NCI-H2196 treated with DMSO at 0.1 percent for 48 hours (cell line): ENCODE results near the gene ZNF768.
A peak's percentile ranks its signal among the peaks of the same experiment; 100 is the strongest.
"Not testable (repeated sequence)": the region's sequence is repeated elsewhere in the genome, so short reads cannot be mapped to it uniquely, and the experiment has no call there.

Experiments used
- DNase-seq: peaks from one replicate; lab custom pipeline; 2025; ENCODE audit not compliant: unreplicated experiment; lab: John Stamatoyannopoulos, UW

ZNF768 gene

GRCh38 chr16:30556125-30556473 lies 29.7 kb upstream of the ZNF768 start:
- no peak for DNase-seq

DNA sequence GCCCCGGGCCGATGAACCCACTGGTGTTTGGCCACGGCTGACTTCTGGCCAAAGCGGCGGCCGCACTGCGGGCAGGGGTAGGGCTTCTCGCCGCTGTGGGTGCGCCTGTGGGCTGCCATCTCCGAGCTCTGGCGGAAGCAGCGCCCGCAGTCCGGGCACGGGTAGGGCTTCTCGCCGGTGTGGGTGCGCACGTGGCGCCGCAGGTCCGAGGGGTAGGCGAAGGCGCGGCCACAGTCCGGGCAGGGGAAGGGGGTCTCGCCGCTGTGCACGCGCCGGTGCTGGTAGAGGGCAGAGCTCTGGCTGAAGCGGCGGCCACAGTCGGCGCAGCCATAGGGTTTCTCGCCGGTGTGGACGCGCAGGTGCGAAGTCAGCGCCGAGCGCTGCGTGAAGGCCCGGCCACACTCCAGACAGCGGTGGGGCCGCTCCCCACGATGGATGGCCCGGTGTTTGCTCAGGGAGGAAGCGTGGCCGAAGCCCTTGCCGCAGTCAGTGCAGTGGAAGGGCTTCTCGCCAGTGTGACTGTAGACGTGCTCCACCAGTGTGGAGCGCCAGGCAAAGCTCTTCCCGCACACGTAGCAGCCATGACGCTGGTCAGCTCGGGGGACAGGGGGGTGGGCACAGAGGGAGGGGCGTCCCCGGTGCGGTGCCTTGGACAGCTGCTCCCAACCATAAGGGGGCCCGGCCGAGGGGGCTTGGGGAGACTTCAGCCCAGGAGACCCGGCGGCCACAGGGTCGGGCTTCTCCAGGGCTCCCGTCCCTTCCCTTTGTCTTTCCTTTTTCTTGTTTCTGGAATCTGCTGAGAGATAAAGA lies 29.2 kb upstream of the ZNF768 start:
- DNase-seq, result no peak

DNA sequence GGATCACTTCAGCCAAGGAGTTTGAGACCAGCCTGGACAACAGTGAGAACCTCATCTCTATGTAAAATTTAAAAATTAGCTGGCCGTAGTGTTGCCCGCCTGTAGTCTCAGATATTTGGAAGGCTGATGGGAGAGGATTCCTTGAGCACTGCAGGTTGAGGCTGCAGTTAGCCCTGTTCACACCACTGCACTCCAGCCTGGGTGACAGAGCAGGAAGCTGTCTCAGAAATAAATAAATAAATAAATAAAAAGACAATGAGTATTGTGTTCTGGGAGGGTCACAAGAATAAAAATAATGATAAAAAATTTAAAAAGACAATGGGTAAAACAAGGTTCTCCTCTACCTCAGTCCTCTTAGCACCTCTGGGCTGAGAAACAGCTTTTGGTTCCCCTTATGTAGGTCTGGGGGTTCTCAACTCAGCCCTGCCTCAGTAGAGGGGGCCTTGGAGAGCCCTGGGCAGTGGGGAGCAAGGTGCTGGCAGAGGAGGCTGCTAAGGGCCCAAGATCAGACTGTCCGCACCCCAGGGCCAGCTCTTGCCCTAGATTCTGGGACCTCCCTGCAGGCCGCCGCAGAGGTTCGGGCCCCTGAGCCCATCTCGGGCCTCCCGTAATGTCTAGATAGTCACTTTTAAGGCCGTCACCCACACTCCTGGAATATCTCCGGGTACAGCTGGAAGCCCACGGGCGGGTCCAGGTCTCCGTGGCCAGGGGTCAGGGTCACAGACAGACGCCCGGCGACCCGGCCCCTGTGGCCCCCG lies 28.4 kb upstream of the ZNF768 start:
- DNase-seq, result no peak

GRCh38 chr16:30553393-30553899 lies 27.1 kb upstream of the ZNF768 start:
- DNase-seq, result no peak

DNA sequence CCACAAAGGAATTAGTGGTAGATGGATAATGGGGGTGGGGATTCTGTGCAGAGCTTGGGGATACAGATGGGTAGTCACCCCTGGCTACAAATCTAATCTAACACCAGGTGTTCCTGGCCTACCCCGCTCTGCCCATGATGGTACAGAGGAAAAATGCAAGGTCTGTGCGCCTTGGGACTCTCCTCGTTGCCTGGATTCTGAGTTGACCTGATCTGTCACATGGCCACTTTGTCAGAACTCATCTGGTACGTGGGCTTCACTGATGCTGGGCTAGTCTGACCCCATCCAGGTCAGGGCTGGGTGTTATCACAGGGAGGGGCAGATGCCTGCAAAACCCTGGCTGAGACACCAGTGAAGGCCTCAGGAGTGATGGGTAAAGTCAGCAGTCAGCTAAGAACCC lies 26.6 kb upstream of the ZNF768 start:
- DNase-seq, result no peak

- no peak for DNase-seq
These were observed 25.4 kb upstream of the ZNF768 start for GRCh38 chr16:30551781-30552180.

GRCh38 chr16:30548416-30549253 lies 22.3 kb upstream of the ZNF768 start:
- no peak for DNase-seq

DNA sequence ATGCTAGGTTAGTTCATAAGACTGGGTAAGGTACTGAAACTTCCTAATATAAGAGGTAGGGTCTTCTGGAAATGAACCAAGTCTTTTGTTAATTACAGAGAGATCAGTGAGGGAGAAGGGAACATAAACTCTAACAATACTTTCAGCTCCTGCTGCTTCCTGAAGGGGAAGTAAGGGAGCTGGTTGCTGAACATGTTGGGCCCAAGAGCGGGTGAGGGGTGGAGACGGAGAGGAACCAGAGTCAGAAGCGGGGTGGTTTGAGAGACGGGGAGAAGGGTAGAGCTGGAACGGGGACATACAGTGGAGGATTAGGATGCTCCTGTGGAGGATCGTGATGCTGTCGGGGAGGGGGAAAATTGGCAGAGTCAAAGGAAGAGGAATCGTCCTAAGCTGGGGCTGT lies 19.7 kb upstream of the ZNF768 start:
- DNase-seq, result no peak

- DNase-seq, result no peak
These were observed 16.7 kb upstream of the ZNF768 start for GRCh38 chr16:30543067-30543466.

DNA sequence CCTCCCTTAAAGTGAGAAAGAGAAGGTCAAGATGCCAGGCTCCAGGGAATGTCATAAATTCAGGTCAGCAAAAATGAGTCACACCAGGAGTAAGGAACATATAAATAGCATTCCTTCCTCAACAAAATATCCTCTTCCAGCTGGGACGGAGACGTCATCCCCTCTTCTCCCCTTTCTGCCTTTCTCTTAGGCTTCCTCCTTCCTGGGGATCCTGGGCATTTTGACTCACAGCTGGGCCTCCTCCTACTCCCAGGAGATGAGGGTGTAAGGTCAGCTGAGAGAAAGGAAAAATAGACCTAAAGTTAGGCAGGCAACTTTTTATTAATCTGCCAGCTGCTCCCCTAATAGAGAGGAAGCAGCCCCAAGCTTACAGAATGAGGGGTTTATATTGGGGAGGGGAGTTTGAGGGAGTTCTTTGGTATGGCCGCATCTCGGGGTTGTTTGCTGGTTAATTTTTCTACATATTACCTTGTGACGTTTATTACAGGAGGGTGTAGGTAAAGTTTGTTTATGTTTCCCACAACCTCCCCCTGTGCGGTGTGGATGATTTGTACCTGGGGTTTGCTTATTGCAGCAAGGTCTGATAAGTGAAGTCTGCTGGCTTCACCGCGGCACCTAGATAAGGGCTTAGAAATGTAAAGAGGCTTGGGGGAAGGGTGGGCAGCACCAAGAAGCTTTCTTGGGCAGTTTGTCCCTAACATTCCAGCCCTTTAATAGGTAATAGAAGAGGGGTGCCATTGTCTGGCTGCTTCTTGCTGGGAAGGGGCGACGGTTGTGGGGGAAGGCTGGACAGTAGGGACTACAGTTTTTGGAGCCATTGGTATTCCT lies 15.3 kb upstream of the ZNF768 start:
- DNase-seq, result no peak

DNA sequence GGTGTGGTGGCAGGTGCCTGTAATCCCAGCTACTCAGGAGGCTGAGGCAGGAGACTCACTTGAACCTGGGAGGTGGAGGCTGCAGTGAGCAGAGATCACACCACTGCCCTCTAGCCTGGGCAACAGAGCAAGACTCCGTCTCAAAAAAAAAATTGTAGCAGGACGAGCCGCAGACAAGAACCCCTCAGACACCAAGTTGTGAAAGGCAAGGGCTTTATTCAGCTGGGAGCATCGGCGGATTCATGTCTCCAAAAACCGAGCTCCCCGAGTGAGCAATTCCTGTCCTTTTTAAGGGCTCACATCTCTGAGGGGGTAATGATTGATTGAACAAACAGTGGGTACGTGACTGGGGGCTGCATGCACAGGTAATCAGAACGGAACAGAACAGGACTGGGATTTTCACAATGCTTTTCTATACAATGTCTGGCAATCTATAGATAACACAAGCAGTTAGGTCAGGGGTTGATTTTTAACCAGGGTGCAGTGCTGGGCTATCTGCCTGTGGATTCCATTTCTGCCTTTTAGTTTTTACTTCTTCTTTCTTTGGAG lies 14.6 kb upstream of the ZNF768 start:
- DNase-seq, result not testable (repeated sequence)

GRCh38 chr16:30539986-30540526 lies 13.7 kb upstream of the ZNF768 start:
- DNase-seq, result not testable (repeated sequence)

- no peak for DNase-seq
These were observed 12.9 kb upstream of the ZNF768 start for GRCh38 chr16:30539000-30539964.

DNA sequence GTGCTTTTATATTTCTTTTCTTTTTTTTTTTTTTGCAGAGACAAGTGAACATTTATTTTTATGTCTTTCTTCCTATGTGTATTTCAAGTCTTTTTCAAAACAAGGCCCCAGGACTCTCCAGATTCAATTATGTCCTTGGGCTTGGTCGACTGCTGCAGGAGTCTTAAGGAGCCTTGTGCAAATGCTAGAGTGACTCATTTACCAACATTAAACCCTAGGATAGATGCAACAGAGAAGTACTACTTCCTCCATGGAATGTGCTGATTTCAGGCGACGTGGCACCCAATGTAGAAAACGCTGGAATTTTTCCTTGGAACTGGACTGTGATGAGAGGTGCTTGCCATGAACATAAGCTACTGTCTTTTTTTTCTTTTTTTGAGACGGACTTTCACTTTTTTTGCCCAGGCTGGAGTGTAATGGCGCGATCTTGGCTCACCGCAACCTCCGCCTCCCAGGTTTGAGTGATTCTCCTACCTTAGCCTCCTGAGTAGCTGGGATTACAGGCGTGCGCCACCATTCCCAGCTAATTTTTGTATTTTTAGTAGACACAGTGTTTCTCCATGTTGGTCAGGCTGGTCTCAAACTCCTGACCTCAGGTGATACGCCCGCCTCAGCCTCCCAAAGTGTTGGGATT lies 10.1 kb upstream of the ZNF768 start:
- DNase-seq, result not testable (repeated sequence)

DNA sequence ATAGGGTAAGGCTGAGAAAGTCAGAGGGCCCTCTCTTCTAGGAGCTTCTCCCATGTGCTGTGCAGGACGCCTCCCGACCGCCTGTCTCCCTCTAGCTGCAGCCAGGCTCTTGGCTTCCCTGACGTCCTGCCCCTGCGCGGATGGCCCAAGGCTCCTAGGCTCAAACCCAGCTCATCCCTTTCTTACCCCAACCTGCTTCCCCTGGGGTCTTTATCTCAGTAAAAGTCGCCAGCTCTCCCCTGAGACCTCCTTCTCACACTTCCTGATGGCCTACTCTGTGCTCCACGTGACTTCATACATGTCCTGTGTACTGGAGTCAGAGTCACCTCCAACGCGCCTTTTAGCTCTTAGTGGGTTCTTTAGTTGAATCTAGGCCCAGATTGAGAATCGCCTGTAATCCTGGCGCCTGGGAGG lies 9.4 kb upstream of the ZNF768 start:
- peak; percentile 44 for DNase-seq

DNA sequence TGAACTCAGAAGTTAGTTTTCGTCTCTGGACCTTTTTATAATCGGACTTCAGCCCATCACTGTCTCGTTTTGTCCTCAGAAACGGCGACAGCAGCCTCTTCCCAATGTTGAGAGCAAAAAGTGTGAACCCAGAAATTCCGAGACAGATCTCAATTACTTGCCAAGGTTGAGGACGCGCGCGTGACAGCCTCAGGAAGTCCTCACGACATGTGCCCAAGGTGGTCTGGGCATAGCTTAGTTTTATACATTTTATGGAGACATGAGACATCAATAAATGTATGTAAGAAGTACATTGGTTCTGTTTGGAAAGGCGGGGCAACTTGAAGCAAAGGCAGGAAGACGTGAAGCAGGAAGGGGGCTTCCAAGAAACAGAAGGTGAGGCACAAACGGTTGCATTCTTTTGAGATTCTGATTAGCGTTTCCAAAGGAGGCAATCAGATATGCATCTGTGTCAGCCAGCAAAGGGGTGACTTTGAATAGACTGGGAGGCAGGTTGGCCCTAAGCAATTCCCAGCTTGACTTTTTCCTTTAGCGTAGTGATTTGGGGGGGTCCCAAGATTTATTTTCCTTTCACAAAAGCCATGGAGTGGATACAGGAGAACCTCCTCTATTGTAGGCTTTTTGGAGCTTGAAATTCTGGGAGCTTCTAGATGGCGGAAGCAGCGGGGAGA lies 8.9 kb upstream of the ZNF768 start:
- DNase-seq, result no peak

DNA sequence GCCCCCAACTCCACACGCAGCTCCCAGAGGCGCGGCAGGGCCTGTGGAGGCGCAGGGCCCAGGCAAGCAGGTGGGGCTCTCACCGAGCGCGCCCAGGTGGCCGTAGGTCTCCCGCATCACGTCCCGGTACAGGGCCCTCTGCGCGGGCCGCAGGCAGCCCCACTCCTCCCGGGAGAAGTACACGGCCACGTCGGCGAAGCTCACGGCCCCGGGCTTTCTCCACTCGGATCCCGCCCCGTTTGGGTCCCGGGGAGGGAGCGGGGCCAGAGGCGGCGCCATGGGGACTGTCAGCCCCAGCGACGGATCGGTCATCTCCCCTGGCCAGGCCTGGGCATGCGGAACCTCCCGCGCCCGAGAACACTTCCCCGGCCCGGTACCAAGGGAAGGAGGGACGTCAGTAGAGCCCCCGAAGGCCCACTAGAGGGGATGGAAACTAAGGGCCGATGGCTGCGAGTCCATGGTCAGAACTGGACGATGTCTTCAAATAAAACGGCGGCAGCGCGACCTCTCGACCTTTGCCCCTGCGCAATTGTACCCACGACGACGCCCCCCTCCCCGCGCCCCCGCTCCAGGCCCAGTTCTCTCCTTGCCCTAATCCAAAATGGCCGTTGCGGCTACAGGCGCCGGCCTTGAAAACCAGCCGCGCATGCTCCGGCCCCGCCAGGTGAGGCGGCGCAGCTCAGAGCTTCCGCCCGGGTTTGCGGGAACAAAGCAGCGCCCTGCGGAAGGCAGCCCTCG lies 8.2 kb upstream of the ZNF768 start, which contains the start of gene ZNF747:
Gene ZNF747, minus strand, starts transcription at position 491 of the 738 bp plus-strand sequence. Its CDS starts 179 bp downstream, at position 312.
- DNase-seq, result peak; percentile 78
